ENCODE data around the gene RPL18A. TPM values are rescaled to one million over a fixed set of nuclear protein-coding genes. Genes with fewer than 3 reads are reported as not detected.

RPL18A gene
- total RNA-seq, 1 donor from 2014 or later = 975 TPM

DNA sequence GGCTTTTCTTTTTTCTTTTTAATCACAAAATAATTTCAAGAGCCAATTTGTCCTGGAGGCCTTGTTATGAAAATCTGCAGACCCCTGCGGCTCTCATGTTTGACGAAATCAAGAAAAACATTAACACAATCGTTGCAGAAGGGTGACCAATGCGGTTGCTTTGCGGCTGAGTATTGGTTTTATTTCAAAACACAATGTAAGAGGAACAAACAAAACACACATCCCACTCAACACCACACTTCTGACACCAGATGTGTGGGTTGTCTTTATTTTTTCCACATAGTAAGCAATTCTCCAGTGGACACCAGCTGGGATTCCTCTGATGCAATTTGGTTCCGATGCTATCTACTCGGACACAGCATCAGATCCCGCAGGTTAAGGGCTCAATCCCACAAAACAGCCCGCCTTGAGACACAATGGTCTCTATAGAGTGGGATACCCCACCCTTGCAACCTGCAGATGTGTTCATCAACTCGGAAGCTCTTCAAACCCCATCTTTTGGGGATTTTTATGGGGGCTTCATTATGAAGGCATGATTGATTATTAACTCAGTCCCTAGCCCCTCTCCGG lies 51.2 kb downstream of the RPL18A start:
- Histone ChIP-seq H3F3A (ENCODE audit: low read depth) (peaks cover 9% of the 10 kb centered on the region), H3K27ac (no peak overlapping the region), H3K79me2 (ENCODE audit: low read depth) (no peaks in the 10 kb centered on the region), H2AFZ (replicated peaks) (no peak overlapping the region), H3K36me3 (no peaks in the 10 kb centered on the region), H3K27me3 (no peaks in the 10 kb centered on the region), H3K9me3 (ENCODE audit: low read depth) (peaks cover 5% of the 10 kb centered on the region), H3K4me3 (no peak overlapping the region), H3K4me2 (no peak overlapping the region), H3K9ac (no peak overlapping the region), H3K4me1 (peaks cover 8% of the 10 kb centered on the region), H4K20me1 (ENCODE audit: low read depth) (no peaks in the 10 kb centered on the region)
- Mint-ChIP-seq H3K27ac (no peak overlapping the region), H3K4me3 (no peak overlapping the region), H3K27me3 (ENCODE audit: insufficient read depth, low read depth) (peaks cover 2% of the 10 kb centered on the region), H3K4me1 (peaks cover 6% of the 10 kb centered on the region), H3K9me3 (peaks cover 18% of the 10 kb centered on the region), H3K36me3 (no peaks in the 10 kb centered on the region)
- TF ChIP-seq EZH2 (IDR thresholded peaks at IDR 0.05) (no peak), EZH2phosphoT487 (IDR thresholded peaks at IDR 0.05) (no peak), CTCF (IDR thresholded peaks at IDR 0.05) (no peak)
- DNase-seq (ENCODE audit: low spot score) = no peak

Small RNAs within 50 kb of the gene (small RNA-seq; reads per million reads assigned to genes)
- gene SNORA68 = not detected

Other genes with a start within 250 kb of the RPL18A start
- 0.77 and 1.3 TPM in 2 replicates for gene UNC13A, start 171.6 kb upstream of the RPL18A start, total RNA-seq (ENCODE audit: low replicate concordance)
- gene MAP1S, start 140.4 kb upstream of the RPL18A start, total RNA-seq (ENCODE audit: low replicate concordance) = 8.9 and 30.4 TPM in 2 replicates
- gene FCHO1, start 108.4 kb upstream of the RPL18A start, total RNA-seq (ENCODE audit: low replicate concordance) = 15.5 and 29.8 TPM in 2 replicates
- not detected in 2 replicates for gene B3GNT3, start 64.8 kb upstream of the RPL18A start, total RNA-seq (ENCODE audit: low replicate concordance)
- 0.37 TPM in 1 of 2 replicates, not detected in the other for gene INSL3, start 38.4 kb upstream of the RPL18A start, total RNA-seq (ENCODE audit: low replicate concordance)
- 3.4 and 3.9 TPM in 2 replicates for gene JAK3, start 11.9 kb upstream of the RPL18A start, total RNA-seq (ENCODE audit: low replicate concordance)
- gene SLC5A5, start 12.0 kb downstream of the RPL18A start, total RNA-seq (ENCODE audit: low replicate concordance) = 0.37 and 0.51 TPM in 2 replicates
- 23.3 and 54.9 TPM in 2 replicates for gene CCDC124, start 73.1 kb downstream of the RPL18A start, total RNA-seq (ENCODE audit: low replicate concordance)
- 1.8 and 5.5 TPM in 2 replicates for gene KCNN1, start 107.2 kb downstream of the RPL18A start, total RNA-seq (ENCODE audit: low replicate concordance)
- 4.7 and 14.4 TPM in 2 replicates for gene ARRDC2, start 148.3 kb downstream of the RPL18A start, total RNA-seq (ENCODE audit: low replicate concordance)
- gene IL12RB1, start 227.0 kb downstream of the RPL18A start, total RNA-seq (ENCODE audit: low replicate concordance) = not detected in 2 replicates
- gene MAST3, start 237.9 kb downstream of the RPL18A start, total RNA-seq (ENCODE audit: low replicate concordance) = 2.1 and 5.1 TPM in 2 replicates

Measured in neural progenitor cell (in vitro differentiated cells).